A549 (cell line): Measurements from ENCODE around the gene SYNPO2.

Experiments
- SMC3 ChIP-seq: fragments of >200 bp; sonication (Bioruptor Twin); formaldehyde crosslinking; IDR thresholded peaks from 3 replicates; pipeline ENCODE4 v1.6.1; 2018; ENCODE audit warnings: inconsistent platforms
- ZFP36 ChIP-seq: fragments of 450-650 bp; IDR thresholded peaks from 2 replicates; pipeline ENCODE4 v1.6.1; 2014; ENCODE audit warnings: borderline replicate concordance; ENCODE audit not compliant: partially characterized antibody

DNA sequence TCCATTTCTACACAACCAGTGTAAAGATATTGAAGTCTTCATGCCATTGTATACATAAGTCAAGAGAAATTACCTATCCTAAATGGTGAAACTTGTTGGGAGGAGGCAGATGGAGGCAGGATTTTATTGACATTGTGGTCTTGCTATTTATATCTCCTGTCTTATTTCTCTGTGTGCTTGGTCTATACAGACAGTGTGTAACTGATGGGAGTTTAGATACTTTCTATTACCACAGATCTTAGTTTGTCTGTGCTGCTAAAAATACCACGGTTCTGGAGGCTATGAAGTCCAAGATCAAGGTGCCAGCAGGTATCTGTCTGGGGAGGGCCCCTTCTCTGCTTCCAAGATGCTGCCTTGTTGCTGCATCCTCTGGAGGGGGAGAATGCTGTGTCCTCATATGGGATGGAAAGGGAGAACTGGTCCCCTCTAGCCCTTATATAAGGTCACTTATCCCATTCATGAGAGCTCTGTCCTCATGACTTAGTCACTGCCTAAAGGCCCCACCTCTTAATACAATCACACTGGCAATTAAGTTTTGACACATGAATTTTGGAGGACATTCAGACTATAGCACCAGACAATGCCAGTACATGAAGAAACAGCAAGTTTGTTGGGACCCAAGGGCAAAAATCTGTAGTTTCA, 62.4 kb downstream of the SYNPO2 start:
- TF ChIP-seq SMC3 (no peak), ZFP36 (no peak)
